ENCODE results near the gene ZSWIM5.
"Not testable (repeated sequence)": the region's sequence is repeated elsewhere in the genome, so short reads cannot be mapped to it uniquely, and the experiment has no call there.

Gene ZSWIM5

DNA sequence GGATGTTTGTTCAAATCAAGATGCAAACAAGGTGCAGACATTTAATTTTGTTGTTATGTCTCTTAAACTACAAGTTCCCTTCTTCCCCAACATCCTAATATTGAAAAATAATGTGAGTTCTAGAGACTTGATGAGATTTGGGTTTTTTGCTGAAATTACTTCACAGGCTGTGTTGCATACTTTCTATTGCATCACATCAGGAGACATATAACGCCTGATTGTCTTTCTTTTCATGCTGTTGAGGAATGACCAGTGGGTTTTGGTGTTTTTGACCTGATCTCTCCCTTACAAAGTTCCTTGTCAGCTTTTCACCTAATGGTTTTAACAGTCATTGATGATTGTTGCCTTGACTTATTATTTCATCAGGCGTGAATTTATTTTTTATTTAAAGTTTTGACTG lies 111.0 kb downstream of the ZSWIM5 start:
- WGBS (ENCODE audit: extremely low coverage, insufficient coverage, insufficient read length): no CpG with 5 or more reads among the region's 2 CpGs

DNA sequence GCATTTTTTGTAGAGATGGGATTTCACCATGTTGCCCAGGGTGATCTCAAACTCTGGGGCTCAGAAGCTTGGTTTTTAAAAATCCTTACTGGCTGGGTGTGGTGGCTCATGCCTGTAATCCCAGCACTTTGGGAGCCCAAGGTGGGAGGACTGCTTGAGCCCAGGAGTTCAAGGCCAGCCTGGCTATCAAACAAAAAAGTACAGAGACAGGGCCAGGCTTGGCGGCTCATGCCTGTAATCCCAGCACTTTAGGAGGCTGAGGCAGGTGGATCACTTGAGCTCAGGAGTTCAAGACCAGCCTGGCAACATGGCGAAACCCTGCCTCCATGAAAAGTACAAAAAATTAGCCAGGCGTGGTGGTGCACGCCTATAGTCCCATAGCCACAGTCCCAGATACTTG lies 112.0 kb downstream of the ZSWIM5 start:
- H2BK12ac ChIP-seq (ENCODE audit: low read length); H3K4me1 ChIP-seq (ENCODE audit: control insufficient read depth in 1 of 2, insufficient read depth in 2 of 2, low read length in 2 of 2); DNase-seq; H4K8ac ChIP-seq (ENCODE audit: low read depth, low read length); H3K4me3 ChIP-seq (ENCODE audit: low read depth, low read length); H3K9me3 ChIP-seq (ENCODE audit: insufficient read depth, low read depth, low read length); H3K9ac ChIP-seq (ENCODE audit: low read length); H3K79me2 ChIP-seq (ENCODE audit: control insufficient read depth, insufficient read depth, low read length, poor library complexity); H3K4ac ChIP-seq (ENCODE audit: low read depth, low read length); H3K14ac ChIP-seq (ENCODE audit: low read length); H3K36me3 ChIP-seq (ENCODE audit: control insufficient read depth in 1 of 2, insufficient read depth in 2 of 2, low read length in 2 of 2); H3K18ac ChIP-seq (ENCODE audit: low read length); H2AK5ac ChIP-seq (ENCODE audit: low read length); H3K23ac ChIP-seq (ENCODE audit: low read length); H3K4me2 ChIP-seq (ENCODE audit: low read length); H3K79me1 ChIP-seq (ENCODE audit: low read length); H4K91ac ChIP-seq (ENCODE audit: low read depth, low read length); H2BK5ac ChIP-seq (ENCODE audit: low read depth, low read length, poor library complexity); H2BK120ac ChIP-seq (ENCODE audit: insufficient read depth, low read length, poor library complexity); H4K12ac ChIP-seq (ENCODE audit: low read depth, low read length); H3K27ac ChIP-seq (ENCODE audit: low read depth, low read length); H3K27me3 ChIP-seq (ENCODE audit: insufficient read depth, low read length); H2AFZ ChIP-seq (ENCODE audit: insufficient read depth, low read length, poor library complexity): not testable (repeated sequence)
- WGBS (ENCODE audit: extremely low coverage, insufficient coverage, insufficient read length): no CpG with 5 or more reads among the region's 4 CpGs

More for the DNA sequence above, 111.0 kb downstream of the ZSWIM5 start:
- Histone ChIP-seq H3K23ac (ENCODE audit: low read length) (no peak overlapping the region), H2BK120ac (ENCODE audit: insufficient read depth, low read length, poor library complexity) (no peak overlapping the region), H3K14ac (ENCODE audit: low read length) (no peak overlapping the region), H4K91ac (ENCODE audit: low read depth, low read length) (no peak overlapping the region), H4K12ac (ENCODE audit: low read depth, low read length) (no peak overlapping the region), H3K4me2 (ENCODE audit: low read length) (no peak overlapping the region), H3K36me3 (ENCODE audit: control insufficient read depth in 1 of 2, insufficient read depth in 2 of 2, low read length in 2 of 2) (no peaks in the 10 kb centered on the region), H4K8ac (ENCODE audit: low read depth, low read length) (no peak overlapping the region), H3K4me3 (ENCODE audit: low read depth, low read length) (no peak overlapping the region), H3K79me2 (ENCODE audit: control insufficient read depth, insufficient read depth, low read length, poor library complexity) (no peaks in the 10 kb centered on the region), H2BK12ac (ENCODE audit: low read length) (no peak overlapping the region), H3K27ac (ENCODE audit: low read depth, low read length) (no peak overlapping the region), H3K27me3 (ENCODE audit: insufficient read depth, low read length) (no peaks in the 10 kb centered on the region), H2AFZ (ENCODE audit: insufficient read depth, low read length, poor library complexity) (no peak overlapping the region), H2BK5ac (ENCODE audit: low read depth, low read length, poor library complexity) (no peak overlapping the region), H3K4ac (ENCODE audit: low read depth, low read length) (no peak overlapping the region), H3K9me3 (ENCODE audit: insufficient read depth, low read depth, low read length) (no peaks in the 10 kb centered on the region), H2AK5ac (ENCODE audit: low read length) (no peak overlapping the region), H3K18ac (ENCODE audit: low read length) (no peak overlapping the region), H3K79me1 (ENCODE audit: low read length) (no peaks in the 10 kb centered on the region), H3K4me1 (ENCODE audit: control insufficient read depth in 1 of 2, insufficient read depth in 2 of 2, low read length in 2 of 2) (no peaks in the 10 kb centered on the region), H3K9ac (ENCODE audit: low read length) (no peak overlapping the region)
- no peak for DNase-seq

DNA sequence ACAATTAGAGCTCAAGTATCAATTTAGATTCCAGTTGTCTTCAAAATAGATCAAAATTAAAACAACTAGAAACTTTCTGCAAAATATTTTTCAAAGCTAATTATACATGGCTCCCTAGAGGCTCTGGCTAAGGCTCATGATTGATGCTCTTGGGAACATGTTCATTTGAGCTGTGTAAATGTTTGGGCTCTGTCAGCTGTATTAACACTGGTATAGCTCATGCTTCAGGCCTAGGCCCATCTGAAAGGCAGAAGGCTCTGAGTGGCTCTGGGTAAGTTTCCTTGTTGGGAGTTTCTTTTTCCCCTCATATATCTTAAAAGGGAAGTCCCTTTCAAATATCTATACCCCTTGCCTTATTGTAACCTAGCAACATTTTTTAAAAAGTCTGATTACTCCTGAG lies 113.1 kb downstream of the ZSWIM5 start:
- H2AK5ac ChIP-seq (ENCODE audit: low read length): no peak overlapping the region

DNA sequence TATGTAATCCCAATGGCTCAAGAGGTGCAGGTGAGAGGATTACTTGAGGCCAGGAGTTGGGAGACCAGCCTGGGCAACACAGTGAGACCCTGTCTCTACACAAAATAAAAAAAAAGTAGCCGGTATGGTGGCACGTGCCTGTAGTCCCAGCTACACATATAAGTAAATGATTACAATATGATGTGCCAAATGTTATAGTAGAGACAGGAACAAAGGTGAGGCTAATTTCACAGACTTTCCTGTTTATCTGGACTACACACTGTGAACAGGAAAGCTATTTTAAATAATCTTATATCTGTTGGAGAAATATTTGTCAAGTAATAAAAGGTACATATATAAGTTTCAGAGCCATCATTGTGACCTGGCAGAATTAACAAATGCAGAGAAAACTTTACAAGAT lies 116.7 kb downstream of the ZSWIM5 start:
- H3K79me2 ChIP-seq (ENCODE audit: control insufficient read depth, insufficient read depth, low read length, poor library complexity): no peaks in the 10 kb centered on the region
- no peak for DNase-seq
- no peak overlapping the region for H4K91ac ChIP-seq (ENCODE audit: low read depth, low read length)
- no peak overlapping the region for H3K4me2 ChIP-seq (ENCODE audit: low read length)
- no peak overlapping the region for H2AFZ ChIP-seq (ENCODE audit: insufficient read depth, low read length, poor library complexity)
- H2AK5ac ChIP-seq (ENCODE audit: low read length): no peak overlapping the region
- WGBS (ENCODE audit: extremely low coverage, insufficient coverage, insufficient read length): no CpG with 5 or more reads among the region's 2 CpGs
- H4K12ac ChIP-seq (ENCODE audit: low read depth, low read length): no peak overlapping the region
- no peak overlapping the region for H3K27ac ChIP-seq (ENCODE audit: low read depth, low read length)
- no peak overlapping the region for H2BK120ac ChIP-seq (ENCODE audit: insufficient read depth, low read length, poor library complexity)
- H4K8ac ChIP-seq (ENCODE audit: low read depth, low read length): no peak overlapping the region
- H3K36me3 ChIP-seq (ENCODE audit: control insufficient read depth in 1 of 2, insufficient read depth in 2 of 2, low read length in 2 of 2): no peaks in the 10 kb centered on the region
- H3K9ac ChIP-seq (ENCODE audit: low read length): no peak overlapping the region
- H3K4ac ChIP-seq (ENCODE audit: low read depth, low read length): no peak overlapping the region
- no peak overlapping the region for H3K14ac ChIP-seq (ENCODE audit: low read length)
- H3K4me1 ChIP-seq (ENCODE audit: control insufficient read depth in 1 of 2, insufficient read depth in 2 of 2, low read length in 2 of 2): no peaks in the 10 kb centered on the region
- no peaks in the 10 kb centered on the region for H3K79me1 ChIP-seq (ENCODE audit: low read length)
- no peak overlapping the region for H3K23ac ChIP-seq (ENCODE audit: low read length)
- no peaks in the 10 kb centered on the region for H3K27me3 ChIP-seq (ENCODE audit: insufficient read depth, low read length)
- no peak overlapping the region for H2BK12ac ChIP-seq (ENCODE audit: low read length)
- H3K18ac ChIP-seq (ENCODE audit: low read length): no peak overlapping the region
- H3K4me3 ChIP-seq (ENCODE audit: low read depth, low read length): no peak overlapping the region
- H2BK5ac ChIP-seq (ENCODE audit: low read depth, low read length, poor library complexity): no peak overlapping the region
- H3K9me3 ChIP-seq (ENCODE audit: insufficient read depth, low read depth, low read length): no peaks in the 10 kb centered on the region

More for the DNA sequence above, 113.1 kb downstream of the ZSWIM5 start:
- Histone ChIP-seq H2BK5ac (ENCODE audit: low read depth, low read length, poor library complexity) (no peak overlapping the region), H3K27ac (ENCODE audit: low read depth, low read length) (no peak overlapping the region), H3K4ac (ENCODE audit: low read depth, low read length) (no peak overlapping the region), H3K79me1 (ENCODE audit: low read length) (no peaks in the 10 kb centered on the region), H3K36me3 (ENCODE audit: control insufficient read depth in 1 of 2, insufficient read depth in 2 of 2, low read length in 2 of 2) (no peaks in the 10 kb centered on the region), H3K79me2 (ENCODE audit: control insufficient read depth, insufficient read depth, low read length, poor library complexity) (no peaks in the 10 kb centered on the region), H2BK12ac (ENCODE audit: low read length) (no peak overlapping the region), H3K27me3 (ENCODE audit: insufficient read depth, low read length) (no peaks in the 10 kb centered on the region), H4K91ac (ENCODE audit: low read depth, low read length) (no peak overlapping the region), H4K12ac (ENCODE audit: low read depth, low read length) (no peak overlapping the region), H2BK120ac (ENCODE audit: insufficient read depth, low read length, poor library complexity) (no peak overlapping the region), H3K4me2 (ENCODE audit: low read length) (no peak overlapping the region), H3K4me3 (ENCODE audit: low read depth, low read length) (no peak overlapping the region), H4K8ac (ENCODE audit: low read depth, low read length) (no peak overlapping the region), H2AFZ (ENCODE audit: insufficient read depth, low read length, poor library complexity) (no peak overlapping the region), H3K9ac (ENCODE audit: low read length) (no peak overlapping the region), H3K9me3 (ENCODE audit: insufficient read depth, low read depth, low read length) (no peaks in the 10 kb centered on the region), H3K18ac (ENCODE audit: low read length) (no peak overlapping the region), H3K14ac (ENCODE audit: low read length) (no peak overlapping the region), H3K23ac (ENCODE audit: low read length) (no peak overlapping the region), H3K4me1 (ENCODE audit: control insufficient read depth in 1 of 2, insufficient read depth in 2 of 2, low read length in 2 of 2) (no peaks in the 10 kb centered on the region)
- DNase-seq: no peak

All from trophoblast cell (in vitro differentiated cells and primary cell).